ENCODE measurements around the gene RTRAF. TPM values are rescaled to one million over a fixed set of nuclear protein-coding genes. Genes with fewer than 3 reads are reported as not detected.

The RTRAF gene
- total and polyA plus RNA-seq, 2 donors (not counting 3 experiments of a cell fraction or from before 2014, with no cell fraction given): 64.0 to 237 TPM

DNA sequence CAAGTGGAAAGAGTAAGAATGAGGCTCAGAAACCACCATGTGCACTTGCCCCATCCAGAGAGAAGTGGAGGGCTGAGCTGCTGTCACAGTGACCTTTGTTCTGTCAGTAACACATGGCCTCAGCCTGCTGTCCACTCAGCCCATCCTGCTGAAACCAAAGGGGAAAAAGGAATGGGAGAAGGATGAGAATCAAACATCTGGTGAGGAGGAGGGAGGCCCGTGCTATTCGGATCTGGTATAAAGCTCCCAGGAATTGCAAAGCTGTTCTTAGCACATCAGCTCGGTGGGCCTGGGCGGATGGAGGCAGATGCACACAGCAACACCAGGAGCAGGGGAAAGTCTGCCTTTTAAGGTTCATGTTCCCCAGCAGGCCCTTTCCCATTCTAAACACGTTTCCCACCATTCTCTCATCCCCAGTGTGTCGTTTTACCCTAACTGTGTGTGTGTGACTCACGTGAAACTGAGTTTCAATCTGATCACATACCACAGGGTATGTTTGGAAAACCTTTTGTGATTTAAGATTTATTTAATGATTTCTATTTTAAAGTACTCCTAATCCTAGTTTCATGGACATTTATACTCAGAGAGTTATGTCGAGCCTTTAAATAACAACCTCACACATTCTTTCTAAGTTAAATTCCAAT lies 36.8 kb downstream of the RTRAF start:
- Histone ChIP-seq H3K27me3 (ENCODE audit: control insufficient read depth in 2 of 2, insufficient read depth in 2 of 2, low read length in 2 of 2) (no peaks in the 10 kb centered on the region), H3K27ac (ENCODE audit: insufficient read depth, low read depth, low read length) (peak overlapping the region; percentile 91), H3K36me3 (ENCODE audit: control insufficient read depth in 2 of 2, extremely low read depth in 1 of 2, insufficient read depth in 2 of 2, low read length in 2 of 2) (no peaks in the 10 kb centered on the region), H2AFZ (ENCODE audit: low read depth, low read length) (no peak overlapping the region), H3K9me3 (replicated peaks; ENCODE audit: control insufficient read depth, insufficient read depth, low read length) (no peaks in the 10 kb centered on the region), H4K20me1 (replicated peaks; ENCODE audit: control insufficient read depth, extremely low read depth, insufficient read depth, low read length) (no peaks in the 10 kb centered on the region), H3K4me1 (ENCODE audit: control insufficient read depth, extremely low read depth, insufficient read depth, low read length) (peaks cover 71% of the 10 kb centered on the region), H3K9me1 (replicated peaks; ENCODE audit: control insufficient read depth, extremely low read depth, insufficient read depth, low read length) (no peaks in the 10 kb centered on the region), H3K9ac (replicated peaks; ENCODE audit: extremely low read depth, insufficient read depth, low read length) (peak overlapping the region; percentile 12), H3K4me3 (replicated peaks in 1 of 3; ENCODE audit: insufficient read depth in 1 of 3, low read depth in 1 of 3, low read length in 3 of 3) (no peak overlapping the region), H3K79me2 (ENCODE audit: control insufficient read depth, insufficient read depth, low read length) (no peaks in the 10 kb centered on the region), H3K4me2 (ENCODE audit: insufficient read depth, low read length) (peak overlapping the region; percentile 40)
- TF ChIP-seq POLR2AphosphoS5 (IDR thresholded peaks at IDR 0.05; ENCODE audit: insufficient read depth, low read depth, low read length) (no peak), EZH2 (IDR thresholded peaks at IDR 0.05; ENCODE audit: borderline replicate concordance, low read depth, low read length, severe bottlenecking) (no peak), MYC (IDR thresholded peaks at IDR 0.05; ENCODE audit: low read depth, low read length) (no peak)
- POLR2A ChIA-PET: no interaction called here
- no TSS peak for BruUV-seq (replicated peaks)
- DNase-seq (ENCODE audit: low read depth, low spot score) (no peak), FAIRE-seq (no peak)
- intact Hi-C loops (cut with micrococcal nuclease) (no loop called here), dilution Hi-C loops (cut with MboI; ENCODE audit: extremely low pct_ligation_motif_present, low sequenced_read_pairs) (no loop called here)
- CTCF ChIA-PET: interaction anchor here (1.0 to 1.6 kb wide), 3 partner anchors 9 to 11 kb away, joined by 3 to 13 read pairs (median 4); no protein-coding TSS in a partner anchor

DNA sequence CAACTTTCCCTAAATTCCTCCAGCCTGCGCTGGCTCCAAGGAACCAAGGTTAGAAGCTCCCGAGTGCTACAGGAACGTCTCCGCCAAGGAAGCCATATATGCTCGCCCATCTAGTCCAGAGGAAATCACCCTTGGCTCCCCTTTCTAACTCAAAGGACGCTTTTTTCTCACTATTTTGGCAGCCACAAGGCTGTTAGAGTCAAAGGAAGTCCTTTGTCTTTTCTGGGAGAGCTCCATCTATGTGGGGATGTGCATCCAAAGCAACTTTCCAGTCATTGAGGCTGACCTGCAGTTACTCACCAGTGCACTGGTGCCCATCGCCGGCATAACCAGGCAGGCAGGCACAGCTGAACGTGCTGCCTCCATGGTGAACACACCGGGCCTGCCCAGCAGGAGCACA lies 37.6 kb downstream of the RTRAF start:
- H3K27ac ChIP-seq (ENCODE audit: insufficient read depth, low read depth, low read length): no peak overlapping the region
- ChIA-PET POLR2A (no interaction called here), CTCF (interaction anchor here (1.0 kb wide), 1 partner anchor 10 kb away, joined by 3 read pairs; no protein-coding TSS in a partner anchor)
- H3K9me1 ChIP-seq (replicated peaks; ENCODE audit: control insufficient read depth, extremely low read depth, insufficient read depth, low read length): no peaks in the 10 kb centered on the region
- no peak for TF ChIP-seq EZH2 (IDR thresholded peaks at IDR 0.05; ENCODE audit: borderline replicate concordance, low read depth, low read length, severe bottlenecking)
- no peak for TF ChIP-seq POLR2AphosphoS5 (IDR thresholded peaks at IDR 0.05; ENCODE audit: insufficient read depth, low read depth, low read length)
- TF ChIP-seq GATA2 (IDR thresholded peaks at IDR 0.05; ENCODE audit: insufficient read depth, insufficient read length, low read depth, low read length): no peak
- TF ChIP-seq FOS (IDR thresholded peaks at IDR 0.05; ENCODE audit: borderline replicate concordance, insufficient read depth, low read length): no peak
- TF ChIP-seq JUN (IDR thresholded peaks at IDR 0.05; ENCODE audit: borderline replicate concordance, insufficient read depth, insufficient read length, low read depth): no peak
- TF ChIP-seq, protein P1, sequence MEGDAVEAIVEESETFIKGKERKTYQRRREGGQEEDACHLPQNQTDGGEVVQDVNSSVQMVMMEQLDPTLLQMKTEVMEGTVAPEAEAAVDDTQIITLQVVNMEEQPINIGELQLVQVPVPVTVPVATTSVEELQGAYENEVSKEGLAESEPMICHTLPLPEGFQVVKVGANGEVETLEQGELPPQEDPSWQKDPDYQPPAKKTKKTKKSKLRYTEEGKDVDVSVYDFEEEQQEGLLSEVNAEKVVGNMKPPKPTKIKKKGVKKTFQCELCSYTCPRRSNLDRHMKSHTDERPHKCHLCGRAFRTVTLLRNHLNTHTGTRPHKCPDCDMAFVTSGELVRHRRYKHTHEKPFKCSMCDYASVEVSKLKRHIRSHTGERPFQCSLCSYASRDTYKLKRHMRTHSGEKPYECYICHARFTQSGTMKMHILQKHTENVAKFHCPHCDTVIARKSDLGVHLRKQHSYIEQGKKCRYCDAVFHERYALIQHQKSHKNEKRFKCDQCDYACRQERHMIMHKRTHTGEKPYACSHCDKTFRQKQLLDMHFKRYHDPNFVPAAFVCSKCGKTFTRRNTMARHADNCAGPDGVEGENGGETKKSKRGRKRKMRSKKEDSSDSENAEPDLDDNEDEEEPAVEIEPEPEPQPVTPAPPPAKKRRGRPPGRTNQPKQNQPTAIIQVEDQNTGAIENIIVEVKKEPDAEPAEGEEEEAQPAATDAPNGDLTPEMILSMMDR (IDR thresholded peaks at IDR 0.05; ENCODE audit: extremely low read depth in 1 of 2, insufficient read depth in 1 of 2, low read depth in 1 of 2, low read length in 2 of 2): no peak
- no peak for TF ChIP-seq POLR2A (IDR thresholded peaks at IDR 0.05; ENCODE audit: low read depth, low read length)
- no peak for TF ChIP-seq MYC (IDR thresholded peaks at IDR 0.05; ENCODE audit: low read depth, low read length)
- TF ChIP-seq, protein P2, sequence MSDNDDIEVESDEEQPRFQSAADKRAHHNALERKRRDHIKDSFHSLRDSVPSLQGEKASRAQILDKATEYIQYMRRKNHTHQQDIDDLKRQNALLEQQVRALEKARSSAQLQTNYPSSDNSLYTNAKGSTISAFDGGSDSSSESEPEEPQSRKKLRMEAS (IDR thresholded peaks at IDR 0.05; ENCODE audit: insufficient read depth, insufficient read length): no peak
- DNase-seq (ENCODE audit: low read depth, low spot score) (no peak), FAIRE-seq (no peak)
- no peaks in the 10 kb centered on the region for H3K27me3 ChIP-seq (ENCODE audit: control insufficient read depth in 2 of 2, insufficient read depth in 2 of 2, low read length in 2 of 2)
- H3K4me1 ChIP-seq (ENCODE audit: control insufficient read depth, extremely low read depth, insufficient read depth, low read length): peaks cover 63% of the 10 kb centered on the region
- dilution Hi-C loops (cut with MboI; ENCODE audit: extremely low pct_ligation_motif_present, low sequenced_read_pairs): no loop called here
- H3K36me3 ChIP-seq (ENCODE audit: control insufficient read depth in 2 of 2, extremely low read depth in 1 of 2, insufficient read depth in 2 of 2, low read length in 2 of 2): no peaks in the 10 kb centered on the region
- H2AFZ ChIP-seq (ENCODE audit: low read depth, low read length): no peak overlapping the region
- intact Hi-C loops (cut with micrococcal nuclease): no loop called here
- H3K9me3 ChIP-seq (replicated peaks; ENCODE audit: control insufficient read depth, insufficient read depth, low read length): no peaks in the 10 kb centered on the region
- no peaks in the 10 kb centered on the region for H3K79me2 ChIP-seq (ENCODE audit: control insufficient read depth, insufficient read depth, low read length)
- no peak overlapping the region for H3K9ac ChIP-seq (replicated peaks; ENCODE audit: extremely low read depth, insufficient read depth, low read length)
- H3K4me3 ChIP-seq (replicated peaks in 1 of 3; ENCODE audit: insufficient read depth in 1 of 3, low read depth in 1 of 3, low read length in 3 of 3): no peak overlapping the region
- no peak overlapping the region for H3K4me2 ChIP-seq (ENCODE audit: insufficient read depth, low read length)
- BruUV-seq (replicated peaks): no TSS peak
- H4K20me1 ChIP-seq (replicated peaks; ENCODE audit: control insufficient read depth, extremely low read depth, insufficient read depth, low read length): no peaks in the 10 kb centered on the region

All from endothelial cell of umbilical vein (primary cell).